Measurements from ENCODE around the gene ZNF287.

ZNF287 gene

DNA sequence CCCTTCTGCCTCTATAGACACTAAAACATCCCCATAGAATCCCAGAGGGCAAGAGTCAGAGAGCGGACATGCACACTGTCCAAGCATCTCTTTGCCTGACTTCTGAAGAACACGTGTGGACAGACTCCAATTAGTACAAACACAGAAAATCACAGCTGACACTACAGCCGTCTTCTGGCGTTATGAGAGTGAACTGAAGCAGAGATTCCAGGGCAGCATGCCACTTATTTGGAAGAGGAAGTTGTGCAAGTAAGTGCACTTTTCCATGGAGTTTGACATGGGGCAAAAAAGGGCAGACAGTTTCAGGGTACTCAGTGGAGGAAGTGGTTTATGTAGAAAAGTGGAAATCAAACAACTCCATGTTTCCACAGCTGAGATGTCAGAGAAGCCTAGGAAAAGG lies 16.8 kb upstream of the ZNF287 start:
- H3K27ac ChIP-seq, result no peak overlapping the region
- TF ChIP-seq, protein P1, sequence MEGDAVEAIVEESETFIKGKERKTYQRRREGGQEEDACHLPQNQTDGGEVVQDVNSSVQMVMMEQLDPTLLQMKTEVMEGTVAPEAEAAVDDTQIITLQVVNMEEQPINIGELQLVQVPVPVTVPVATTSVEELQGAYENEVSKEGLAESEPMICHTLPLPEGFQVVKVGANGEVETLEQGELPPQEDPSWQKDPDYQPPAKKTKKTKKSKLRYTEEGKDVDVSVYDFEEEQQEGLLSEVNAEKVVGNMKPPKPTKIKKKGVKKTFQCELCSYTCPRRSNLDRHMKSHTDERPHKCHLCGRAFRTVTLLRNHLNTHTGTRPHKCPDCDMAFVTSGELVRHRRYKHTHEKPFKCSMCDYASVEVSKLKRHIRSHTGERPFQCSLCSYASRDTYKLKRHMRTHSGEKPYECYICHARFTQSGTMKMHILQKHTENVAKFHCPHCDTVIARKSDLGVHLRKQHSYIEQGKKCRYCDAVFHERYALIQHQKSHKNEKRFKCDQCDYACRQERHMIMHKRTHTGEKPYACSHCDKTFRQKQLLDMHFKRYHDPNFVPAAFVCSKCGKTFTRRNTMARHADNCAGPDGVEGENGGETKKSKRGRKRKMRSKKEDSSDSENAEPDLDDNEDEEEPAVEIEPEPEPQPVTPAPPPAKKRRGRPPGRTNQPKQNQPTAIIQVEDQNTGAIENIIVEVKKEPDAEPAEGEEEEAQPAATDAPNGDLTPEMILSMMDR (conservative IDR thresholded peaks at IDR 0.05; ENCODE audit: low read depth), result no peak
- POLR2A ChIA-PET (ENCODE audit: low non-redundant PET), result no interaction called here
- CTCF ChIA-PET, result no interaction called here
- DNase-seq (ENCODE audit: low spot score), result no peak

DNA sequence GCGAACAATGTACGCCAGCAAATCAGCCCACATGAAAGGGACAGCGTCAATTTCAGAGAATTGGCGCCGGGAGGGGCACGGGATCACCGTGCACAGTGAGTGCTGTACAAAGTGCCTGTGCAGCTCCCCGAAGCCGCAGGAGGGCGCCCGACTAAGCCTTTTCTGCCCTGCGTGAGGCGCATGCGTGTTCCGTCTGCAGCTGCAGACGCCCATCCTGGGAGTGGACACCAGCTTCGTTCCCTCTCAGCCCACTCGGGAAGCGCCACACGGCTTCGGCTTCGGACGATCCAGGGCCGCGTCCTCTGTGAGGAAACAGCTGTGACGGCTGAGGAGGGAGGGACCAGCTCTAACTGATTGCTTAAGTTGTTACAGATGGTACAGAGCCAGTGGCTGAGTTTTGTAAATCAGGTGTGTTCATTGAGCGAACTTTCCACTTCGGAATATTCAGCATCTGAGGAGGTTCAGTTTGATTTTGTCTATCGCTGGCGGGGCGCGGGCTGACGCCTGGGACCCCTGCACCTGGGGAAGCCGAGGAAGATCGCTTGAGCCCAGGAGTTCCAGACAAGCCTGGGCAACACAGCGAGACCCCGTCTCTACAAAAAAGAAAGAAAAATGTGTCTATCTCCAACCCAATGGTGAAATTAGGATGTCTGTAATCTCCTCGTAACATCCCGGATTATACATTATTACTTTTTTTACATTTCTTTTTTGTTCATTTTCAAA lies 15.4 kb upstream of the ZNF287 start:
- peak overlapping the region; percentile 63 for H3K27ac ChIP-seq
- TF ChIP-seq, protein P1 (conservative IDR thresholded peaks at IDR 0.05; ENCODE audit: low read depth), result peak; percentile 96
- POLR2A ChIA-PET (ENCODE audit: low non-redundant PET), result no interaction called here
- DNase-seq (ENCODE audit: low spot score), result peak; percentile 90
- CTCF ChIA-PET, result interaction anchor here (0.6 to 1.7 kb wide), 9 partner anchors 15 to 407 kb away, joined by 3 to 7 read pairs (median 5); partner anchors contain the start of gene ZNF287

DNA sequence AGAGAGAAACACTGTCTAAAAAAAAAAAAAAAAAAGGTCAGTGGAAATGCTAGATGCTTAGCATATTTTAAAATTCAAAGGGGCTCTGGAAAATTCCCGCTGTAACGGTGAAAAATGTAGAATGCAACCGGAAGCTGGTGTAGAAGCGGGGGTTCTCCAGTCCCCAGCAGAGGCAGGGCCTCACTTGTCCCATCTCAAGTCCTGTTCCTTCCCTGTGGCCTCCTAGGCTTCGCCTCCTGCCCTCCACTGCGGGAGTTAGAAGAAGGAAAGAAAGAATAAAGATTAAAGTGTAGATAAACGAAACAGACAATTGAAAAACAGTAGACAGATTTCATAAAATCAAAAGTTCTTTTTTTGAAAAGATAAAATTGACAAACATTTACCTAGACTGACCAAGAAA lies 14.8 kb upstream of the ZNF287 start:
- ChIA-PET POLR2A (ENCODE audit: low non-redundant PET) (interaction anchor here (0.7 kb wide), 1 partner anchor 749 kb away, joined by 8 read pairs; no protein-coding TSS in a partner anchor), CTCF (interaction anchor here (0.6 to 1.7 kb wide), 6 partner anchors 15 to 408 kb away, joined by 3 to 7 read pairs (median 4); partner anchors contain the start of gene ZNF287)
- no peak for DNase-seq (ENCODE audit: low spot score)
- no peak overlapping the region for H3K27ac ChIP-seq
- TF ChIP-seq, protein P1 (conservative IDR thresholded peaks at IDR 0.05; ENCODE audit: low read depth), result no peak

DNA sequence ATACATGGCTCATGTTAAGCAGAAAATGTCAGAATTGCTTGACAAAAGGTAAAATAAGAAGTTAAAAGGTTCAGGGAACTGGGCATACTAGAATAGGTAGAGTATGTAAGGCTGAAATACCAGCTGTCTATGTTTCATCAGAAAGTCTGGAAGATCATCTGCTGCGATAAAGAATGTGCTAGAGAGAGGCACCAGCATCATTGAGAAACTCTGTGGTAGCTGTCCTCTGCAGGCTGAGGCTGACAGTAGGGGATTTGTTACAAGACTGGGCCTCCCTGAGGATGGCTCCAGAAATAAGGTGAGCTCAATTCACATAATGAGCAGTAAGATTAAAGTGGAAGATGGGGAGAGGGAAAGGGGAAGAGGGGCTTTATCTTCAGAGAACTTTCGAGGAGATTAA lies 4.5 kb upstream of the ZNF287 start:
- POLR2A ChIA-PET (ENCODE audit: low non-redundant PET), result no interaction called here
- no peak overlapping the region for H3K27ac ChIP-seq
- no peak for DNase-seq (ENCODE audit: low spot score)
- CTCF ChIA-PET, result no interaction called here
- TF ChIP-seq, protein P1 (conservative IDR thresholded peaks at IDR 0.05; ENCODE audit: low read depth), result no peak

DNA sequence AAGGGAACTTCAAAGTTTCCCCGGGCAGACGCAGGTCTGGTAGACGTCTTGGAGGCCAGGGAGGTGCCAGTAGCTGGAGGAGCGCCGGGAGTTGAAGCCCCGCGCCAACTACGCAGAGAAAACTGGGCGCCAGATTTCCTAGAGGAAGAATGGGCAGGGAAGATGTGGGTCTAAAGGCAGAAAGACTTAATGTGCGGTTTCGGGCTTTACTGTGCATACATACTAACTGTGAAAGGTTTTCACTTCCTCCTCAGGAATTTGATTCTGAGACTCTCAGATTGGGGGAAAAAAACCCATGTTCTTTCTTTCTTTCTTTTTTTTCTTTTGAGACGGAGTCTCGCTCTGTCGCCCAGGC lies 331 bp upstream of the ZNF287 start:
- CTCF ChIA-PET, result interaction anchor here (0.6 to 0.7 kb wide), 3 partner anchors 15 to 300 kb away, joined by 3 to 4 read pairs (median 3); no protein-coding TSS in a partner anchor
- TF ChIP-seq, protein P1 (conservative IDR thresholded peaks at IDR 0.05; ENCODE audit: low read depth), result no peak
- POLR2A ChIA-PET (ENCODE audit: low non-redundant PET), result interaction anchor here (1.0 kb wide), 1 partner anchor 34 kb away, joined by 3 read pairs; no protein-coding TSS in a partner anchor
- DNase-seq (ENCODE audit: low spot score), result no peak
- H3K27ac ChIP-seq, result no peak overlapping the region

DNA sequence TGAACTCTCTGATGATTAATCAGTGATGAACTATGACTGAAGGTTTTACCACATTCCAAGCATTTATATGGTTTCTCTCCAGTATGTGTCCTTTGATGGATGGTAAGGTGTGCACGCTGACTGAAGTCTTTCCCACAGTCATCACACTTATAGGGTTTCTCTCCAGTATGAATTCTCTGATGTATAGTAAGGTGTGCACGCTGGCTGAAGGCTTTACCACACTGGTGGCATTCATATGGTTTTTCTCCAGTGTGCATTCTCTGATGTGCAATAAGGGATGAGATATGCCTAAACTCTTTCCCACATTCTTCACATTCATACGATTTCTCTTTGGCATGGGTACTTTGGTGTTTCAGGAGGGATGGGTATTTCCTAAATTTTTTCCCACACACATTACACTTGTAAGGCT lies 16.4 kb downstream of the ZNF287 start:
- H3K27ac ChIP-seq, result no peak overlapping the region
- TF ChIP-seq, protein P1 (conservative IDR thresholded peaks at IDR 0.05; ENCODE audit: low read depth), result no peak
- CTCF ChIA-PET, result no interaction called here
- POLR2A ChIA-PET (ENCODE audit: low non-redundant PET), result no interaction called here
- DNase-seq (ENCODE audit: low spot score), result no peak

Measured in RWPE1 (cell line).